Stimulated activated CD8-positive, alpha-beta memory T cell treated with anti-CD3 and anti-CD28 coated beads, Interleukin-12 subunit alpha, Interleukin-12 subunit beta, amount 100 ng/mL, for 4 hours (primary cell): ENCODE results near the gene GLG1.
"Not testable (repeated sequence)": the region's sequence is repeated elsewhere in the genome, so short reads cannot be mapped to it uniquely, and the experiment has no call there.

ENCODE experiments used
- DNase-seq: peaks from one replicate; pipeline ENCODE4 v3.0.0-alpha.2; 2020; ENCODE audit warnings: low read depth

The GLG1 gene

DNA sequence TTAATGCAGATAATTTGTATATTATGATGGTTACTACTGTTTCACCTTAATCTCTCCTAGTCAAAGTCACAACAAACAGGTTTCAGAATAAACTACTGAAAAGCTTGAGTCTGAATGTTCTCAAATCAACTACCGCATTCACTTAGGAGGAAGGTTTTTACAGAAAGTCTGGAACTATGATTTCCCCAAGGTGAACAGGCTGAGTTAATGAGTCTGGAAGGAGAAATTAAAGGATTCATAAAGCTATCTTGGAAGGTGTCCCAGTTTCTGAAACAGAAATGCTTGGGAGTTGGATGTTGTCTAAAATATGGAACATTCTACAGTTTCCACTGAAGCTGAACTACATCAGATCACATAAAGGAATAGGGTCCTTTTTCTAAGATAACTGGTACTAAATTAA, 69.2 kb downstream of the GLG1 start:
- DNase-seq = not testable (repeated sequence)

DNA sequence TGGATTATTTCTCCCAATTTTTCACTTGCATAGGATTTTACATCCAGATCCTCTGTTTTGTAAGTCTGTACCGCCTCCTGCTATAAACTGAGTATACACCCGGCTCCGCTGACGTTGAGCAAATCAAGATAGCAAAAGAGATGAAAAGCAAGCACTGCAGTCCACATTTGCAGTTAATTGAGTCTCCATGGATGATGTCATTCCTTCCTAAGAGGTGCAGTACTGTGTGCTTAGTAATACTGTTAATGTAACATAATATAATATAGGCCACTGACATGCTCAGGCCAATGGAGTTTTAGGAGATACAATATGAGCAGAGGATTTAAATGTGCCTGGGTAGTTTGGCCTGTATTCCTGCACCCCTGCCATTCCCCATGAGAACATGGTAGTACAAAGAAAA, 72.3 kb downstream of the GLG1 start:
- not testable (repeated sequence) for DNase-seq

DNA sequence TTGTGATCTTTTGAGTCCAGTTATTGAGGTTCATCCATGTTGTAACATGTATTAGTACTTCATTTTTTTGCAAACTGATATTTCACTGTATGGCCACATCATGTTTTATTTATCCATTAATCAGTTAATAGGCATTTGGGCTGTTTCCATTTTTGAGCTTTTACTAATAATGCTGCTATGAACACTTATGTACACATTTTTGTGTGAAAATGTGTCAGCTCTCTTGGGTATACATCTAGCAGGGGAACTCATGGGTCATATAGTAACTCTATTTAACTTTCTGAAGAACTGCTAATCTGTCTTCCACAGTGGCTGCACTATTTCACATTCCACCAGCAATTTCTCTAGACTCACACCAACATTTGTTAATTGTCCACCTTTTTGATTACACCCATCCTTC, 82.0 kb downstream of the GLG1 start:
- DNase-seq = no peak

DNA sequence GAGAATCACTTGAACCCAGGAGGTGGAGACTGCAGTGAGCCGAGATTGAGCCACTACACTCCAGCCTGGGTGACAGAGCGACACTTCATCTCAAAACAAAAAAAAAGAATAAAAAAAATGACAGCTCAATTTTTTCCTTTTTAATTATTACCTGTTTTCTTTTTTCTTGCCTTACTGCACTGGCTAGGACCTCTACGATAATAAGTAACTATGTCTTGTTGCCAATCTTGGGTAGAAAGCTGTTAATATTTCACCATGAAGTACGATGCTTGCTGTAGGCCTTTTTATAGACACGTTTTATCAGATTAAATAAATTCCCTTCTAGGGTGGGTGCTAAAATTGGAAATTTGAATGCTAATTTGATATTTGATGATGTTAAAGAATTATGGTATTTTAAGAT, 82.8 kb downstream of the GLG1 start:
- no peak for DNase-seq

DNA sequence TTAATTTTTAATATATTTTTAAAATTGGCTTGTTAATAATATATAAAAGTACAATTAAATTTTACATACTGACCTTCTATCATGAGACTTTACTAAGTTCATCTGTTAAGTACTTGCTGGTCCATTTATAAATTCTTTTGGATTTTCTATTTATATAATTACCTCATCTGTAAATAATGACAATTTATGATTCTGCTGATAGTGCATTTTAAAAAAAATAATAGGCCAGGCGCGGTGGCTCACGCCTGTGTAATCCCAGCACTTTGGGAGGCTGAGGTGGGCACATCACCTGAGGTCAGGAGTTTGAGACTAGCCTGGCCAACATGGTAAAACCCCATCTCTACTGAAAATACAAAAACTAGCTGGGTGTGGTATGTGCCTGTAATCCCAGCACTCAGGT, 83.2 kb downstream of the GLG1 start:
- DNase-seq = not testable (repeated sequence)

DNA sequence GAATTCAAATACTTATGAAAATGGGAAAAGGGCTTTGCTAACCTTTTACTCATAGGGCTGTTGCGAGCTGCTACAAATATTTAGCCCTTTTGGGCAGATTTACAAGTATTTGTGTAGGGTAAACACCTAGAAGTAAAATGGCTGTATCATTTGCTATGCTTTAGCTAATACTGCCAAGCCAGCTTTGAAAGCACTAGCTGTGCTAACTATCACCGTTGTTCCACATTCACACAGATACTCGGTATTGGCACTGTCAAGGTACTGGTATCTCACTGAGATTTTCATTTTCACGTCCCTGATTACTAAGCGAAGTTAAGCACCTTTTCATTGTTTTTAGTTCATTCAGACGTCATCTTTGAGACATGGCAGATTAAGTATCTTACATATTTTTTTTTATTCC, 84.8 kb downstream of the GLG1 start:
- DNase-seq = no peak

DNA sequence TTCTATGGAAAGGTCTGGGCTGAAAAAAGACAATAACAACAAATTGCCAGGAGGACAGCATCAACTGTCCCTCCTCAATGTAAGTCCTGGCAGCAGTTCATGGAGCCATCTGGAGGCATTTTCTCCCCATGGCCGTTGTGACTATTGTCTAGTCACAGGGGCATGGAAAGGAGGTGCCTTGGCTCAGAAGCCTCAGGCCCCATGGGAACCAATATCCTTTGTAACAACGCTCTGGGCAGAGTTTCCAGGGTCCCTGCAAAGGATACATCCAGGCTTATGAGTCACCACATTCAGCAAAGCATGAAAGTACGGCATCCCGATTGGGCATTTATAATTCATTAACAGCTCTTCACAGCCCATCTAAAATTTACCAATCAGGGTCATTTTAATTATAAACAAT, 85.2 kb downstream of the GLG1 start:
- no peak for DNase-seq

DNA sequence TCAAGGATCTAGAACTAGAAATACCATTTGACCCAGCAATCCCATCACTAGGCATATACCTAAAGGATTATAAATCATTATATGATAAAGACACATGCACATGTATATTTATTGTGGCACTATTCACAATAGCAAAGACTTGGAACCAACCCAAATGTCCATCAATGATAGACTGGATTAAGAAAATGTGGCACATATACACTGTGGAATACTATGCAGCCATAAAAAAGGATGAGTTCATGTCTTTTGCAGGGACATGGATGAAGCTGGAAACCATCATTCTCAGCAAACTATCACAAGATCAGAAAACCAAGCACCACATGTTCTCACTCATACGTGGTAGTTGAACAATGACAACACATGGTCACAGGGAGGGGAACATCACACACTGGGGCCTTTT, 88.0 kb downstream of the GLG1 start:
- not testable (repeated sequence) for DNase-seq

DNA sequence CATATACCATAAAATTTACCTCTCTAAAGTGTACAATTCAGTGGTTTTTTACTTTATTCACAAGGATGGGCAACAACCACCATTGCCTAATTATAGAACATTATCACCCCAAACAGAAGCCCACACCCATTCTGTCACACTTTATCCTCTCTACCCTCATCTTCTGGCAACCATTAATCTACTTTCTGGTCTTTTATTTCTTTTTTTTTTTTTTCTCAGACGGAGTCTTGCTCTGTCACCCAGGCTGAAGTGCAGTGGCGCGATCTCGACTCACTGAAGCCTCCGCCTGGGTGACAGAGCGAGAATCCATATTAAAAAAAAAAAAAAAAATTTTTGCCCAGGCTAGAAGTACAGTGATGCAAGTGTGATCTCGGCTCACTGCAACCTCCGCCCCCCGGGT, 95.0 kb downstream of the GLG1 start:
- DNase-seq = no peak

DNA sequence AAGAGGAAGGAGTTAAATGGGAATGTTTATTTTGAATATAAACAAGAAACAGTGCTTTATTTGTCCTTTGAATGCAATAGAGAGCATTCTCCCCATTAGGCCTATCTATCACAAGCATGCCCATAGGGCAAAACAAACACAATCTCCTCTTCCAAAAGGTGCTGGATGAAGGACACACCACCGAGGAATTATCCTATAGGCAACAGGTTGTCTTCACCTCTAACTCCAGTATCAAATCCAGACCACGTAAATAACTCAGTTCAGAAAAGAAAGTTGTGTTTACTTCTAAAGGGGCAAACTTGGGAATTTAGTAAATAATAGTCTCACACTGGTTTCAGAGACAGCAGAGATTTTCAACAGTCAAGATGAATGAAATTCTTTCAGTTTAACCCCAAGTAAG, 101.9 kb downstream of the GLG1 start:
- no peak for DNase-seq

DNA sequence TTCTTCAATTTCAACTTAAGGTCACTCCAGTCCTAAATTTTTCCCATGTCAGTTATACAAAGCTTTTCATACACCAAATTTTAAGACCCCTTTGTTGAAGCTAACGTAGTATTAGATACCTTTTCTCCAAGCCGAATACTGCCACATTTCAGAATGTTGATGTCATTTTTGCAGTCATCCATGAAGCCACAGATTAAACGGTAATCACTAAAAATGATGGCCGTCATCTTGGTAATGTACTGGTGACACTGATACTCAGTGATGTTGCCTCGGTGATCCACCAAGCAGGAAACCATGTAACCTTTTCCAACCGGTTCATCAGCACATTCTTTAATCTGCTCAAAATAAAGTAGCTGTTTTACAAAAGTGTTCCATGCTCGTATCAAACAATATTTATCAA, 103.5 kb downstream of the GLG1 start:
- no peak for DNase-seq

DNA sequence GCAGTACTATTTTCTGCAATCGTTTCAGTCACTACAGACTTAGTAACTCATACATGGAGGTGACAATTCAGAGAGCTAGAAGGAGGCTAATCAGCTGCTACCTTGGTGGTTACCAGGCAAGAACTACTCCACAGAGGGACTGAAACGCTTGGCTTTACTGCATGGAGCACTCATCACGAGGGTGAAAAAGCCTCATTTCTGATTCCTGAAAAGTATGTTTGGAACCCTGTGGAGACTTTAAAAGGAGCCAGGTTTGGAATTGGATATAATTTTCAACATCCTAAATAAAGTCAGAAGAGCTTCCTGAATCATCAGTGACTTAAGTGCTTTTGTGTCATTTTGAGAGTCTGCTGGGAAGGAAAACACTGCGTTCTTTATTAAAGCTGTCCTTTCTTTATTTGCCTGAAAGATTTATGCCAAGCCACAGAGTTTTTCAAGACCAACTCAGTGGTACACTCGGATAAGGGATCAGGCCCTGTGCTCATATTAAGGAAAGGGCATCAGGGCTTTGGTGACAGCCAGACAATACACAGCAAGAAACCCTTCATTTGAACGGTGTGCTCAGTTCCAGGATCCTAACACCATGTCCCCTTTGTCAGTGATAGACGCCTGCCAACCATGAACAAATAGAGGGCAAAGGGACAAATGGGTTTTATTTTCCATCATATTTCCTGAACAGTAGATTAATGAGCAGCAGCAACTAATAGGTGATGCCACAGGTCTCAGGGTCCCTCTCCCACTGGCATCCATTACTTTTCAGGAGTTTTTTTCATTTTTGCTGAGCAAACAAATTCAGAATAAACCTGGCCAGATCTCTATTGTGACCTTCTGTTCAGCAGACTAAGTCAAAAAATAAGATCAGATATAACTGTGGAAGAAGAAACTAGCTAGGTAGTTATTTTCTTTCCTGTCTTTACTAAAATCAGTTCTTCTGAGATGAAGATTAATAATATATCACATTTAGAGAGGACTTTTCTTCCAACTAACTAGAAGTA, 105.1 kb downstream of the GLG1 start:
- DNase-seq = no peak

DNA sequence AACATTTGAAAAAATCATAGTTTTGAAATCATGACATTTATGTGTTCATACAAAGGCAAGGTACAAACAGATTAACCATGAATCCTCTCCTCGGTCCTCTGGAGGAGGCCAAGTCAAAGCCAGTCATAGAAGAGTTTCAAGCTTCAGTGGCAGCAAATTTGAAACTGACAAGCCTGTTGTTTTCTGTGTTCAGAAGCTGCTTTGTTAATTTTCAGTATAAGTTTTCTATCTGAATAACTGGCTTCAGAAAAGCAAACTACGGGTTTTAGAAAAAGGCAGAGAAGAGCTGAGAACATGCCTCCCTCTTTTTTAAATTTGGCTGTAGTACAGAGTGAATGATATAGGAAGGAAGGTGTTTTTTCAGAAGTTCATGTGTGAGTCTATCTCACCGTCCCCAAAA, 106.0 kb downstream of the GLG1 start:
- no peak for DNase-seq

DNA sequence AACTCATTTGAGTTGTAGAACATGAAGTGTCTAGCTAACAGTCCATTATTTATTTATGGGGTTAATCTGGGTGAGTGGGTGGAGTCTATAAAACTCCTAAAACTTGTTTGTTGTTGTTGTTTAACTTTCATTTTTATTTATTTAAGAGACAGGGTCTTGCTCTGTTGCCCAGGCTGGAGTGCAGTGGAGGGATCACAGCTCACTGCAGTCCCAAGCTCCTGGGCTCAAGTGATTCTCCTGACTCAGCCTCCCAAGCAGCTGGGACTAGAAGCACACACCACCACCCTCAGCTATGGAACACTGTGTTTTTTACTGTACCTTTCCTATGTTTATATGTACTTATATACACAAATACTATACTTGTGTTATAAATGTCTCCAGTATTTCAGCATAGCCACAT, 107.8 kb downstream of the GLG1 start:
- DNase-seq = no peak

DNA sequence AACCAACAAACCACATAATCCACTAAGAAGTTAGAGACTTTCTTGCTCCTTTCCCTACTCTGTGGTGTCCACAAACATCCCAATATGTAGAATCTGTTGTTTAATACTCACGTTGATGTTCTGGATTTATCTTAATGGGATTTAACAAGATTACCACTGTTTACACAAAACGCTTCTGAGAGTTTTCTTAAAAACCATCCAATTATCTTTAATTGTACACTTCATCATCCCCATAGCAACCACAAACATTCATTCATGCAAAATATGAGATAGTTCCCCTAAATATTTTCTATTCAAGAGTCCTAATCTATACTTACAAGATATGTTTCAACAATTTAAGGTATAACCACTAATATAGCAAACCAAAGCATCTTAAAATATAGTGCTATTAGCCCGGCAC, 109.2 kb downstream of the GLG1 start:
- no peak for DNase-seq

DNA sequence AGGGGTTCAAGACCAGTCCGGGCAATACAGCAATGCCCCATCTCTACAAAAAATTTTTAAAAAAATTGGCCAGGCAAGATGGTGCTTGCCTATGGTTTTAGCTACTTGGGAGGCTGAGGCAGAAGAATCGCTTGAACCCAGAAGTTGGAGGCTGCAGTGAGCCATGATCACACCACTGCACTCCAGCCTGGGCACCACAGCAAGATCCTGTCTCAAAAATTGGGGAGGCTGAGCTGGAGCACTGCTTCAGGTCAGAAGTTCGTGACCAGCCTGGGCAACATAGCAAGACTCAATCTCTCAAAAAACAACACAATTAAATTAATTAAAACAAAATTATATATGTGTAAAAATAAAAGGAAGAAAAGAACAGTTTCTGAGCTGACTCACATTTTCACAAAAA, 110.9 kb downstream of the GLG1 start:
- DNase-seq = no peak

DNA sequence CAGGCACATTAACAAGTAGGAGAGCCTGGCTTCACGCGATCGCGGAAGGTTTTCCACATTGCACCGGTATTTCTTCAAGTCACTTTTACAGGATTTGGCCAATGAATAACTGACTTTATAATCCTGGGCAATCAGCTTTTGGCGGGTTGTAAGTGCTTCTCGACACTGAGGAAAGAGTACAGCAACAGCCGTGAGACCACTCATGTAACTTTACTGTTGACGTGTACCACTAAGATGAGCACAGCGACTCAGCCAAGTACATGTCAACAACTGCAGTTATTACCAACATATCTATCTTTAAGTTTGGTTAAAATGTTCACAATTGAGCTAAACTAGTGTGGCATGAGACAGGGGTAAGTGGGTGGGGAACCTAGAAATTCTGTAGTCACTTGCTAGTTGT, 113.9 kb downstream of the GLG1 start:
- DNase-seq = no peak

DNA sequence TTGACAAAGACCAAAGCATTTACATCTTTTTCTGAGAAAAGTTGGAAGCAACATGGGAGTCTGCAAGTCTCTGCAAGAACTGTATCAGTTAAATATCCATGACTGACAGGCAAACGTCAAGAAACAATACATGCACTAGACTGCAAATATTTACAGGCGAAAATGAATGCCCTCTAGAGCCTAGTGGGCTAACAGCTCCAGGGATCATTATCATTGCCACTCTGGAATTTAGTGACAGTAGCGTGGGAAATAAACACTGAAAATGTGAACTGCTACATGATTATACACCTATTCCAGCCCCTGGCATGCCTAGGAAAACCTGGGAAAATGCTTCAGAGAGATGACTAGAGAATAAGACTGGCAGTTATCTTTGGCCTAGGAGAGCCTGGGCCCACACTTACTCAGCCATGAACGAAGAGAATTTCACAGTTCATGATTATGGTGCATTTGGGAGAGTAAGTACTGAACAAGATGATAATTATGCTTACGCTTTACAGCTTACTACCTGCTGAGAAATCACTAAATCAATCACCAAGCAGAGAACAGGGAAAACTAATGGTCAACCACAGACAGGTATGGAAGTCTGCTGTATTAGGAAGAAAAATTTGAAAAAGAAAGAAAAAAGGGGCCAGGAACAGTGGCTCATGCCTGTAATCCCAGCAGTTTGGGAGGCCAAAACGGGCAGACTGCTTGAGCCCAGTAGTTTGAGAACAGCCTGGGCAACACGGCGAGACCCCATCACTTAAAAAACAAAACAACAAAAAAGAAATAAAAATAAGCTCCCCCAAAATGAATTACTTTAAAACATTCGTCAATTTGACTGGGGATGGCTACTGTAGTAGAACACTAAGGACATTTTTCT, 119.0 kb downstream of the GLG1 start:
- no peak for DNase-seq

DNA sequence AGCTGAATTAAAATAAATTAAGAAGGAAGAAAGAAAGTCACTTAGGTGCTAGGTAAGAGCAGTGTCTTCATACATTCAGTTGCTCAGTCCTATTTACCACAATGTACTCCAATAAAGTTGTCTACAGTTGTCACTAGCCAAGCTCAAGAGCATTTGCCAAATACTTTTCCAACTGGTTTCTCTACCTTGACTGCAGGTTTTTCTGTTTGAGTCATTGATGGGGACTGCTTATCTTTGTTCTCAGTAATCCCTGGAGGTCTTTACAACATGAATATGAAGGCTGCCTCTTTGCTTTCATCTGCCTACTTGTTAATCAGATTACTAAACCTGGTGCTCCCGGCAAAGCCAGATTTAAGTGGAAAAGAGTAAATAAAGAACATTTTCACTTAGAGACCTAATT, 121.0 kb downstream of the GLG1 start:
- DNase-seq = no peak

DNA sequence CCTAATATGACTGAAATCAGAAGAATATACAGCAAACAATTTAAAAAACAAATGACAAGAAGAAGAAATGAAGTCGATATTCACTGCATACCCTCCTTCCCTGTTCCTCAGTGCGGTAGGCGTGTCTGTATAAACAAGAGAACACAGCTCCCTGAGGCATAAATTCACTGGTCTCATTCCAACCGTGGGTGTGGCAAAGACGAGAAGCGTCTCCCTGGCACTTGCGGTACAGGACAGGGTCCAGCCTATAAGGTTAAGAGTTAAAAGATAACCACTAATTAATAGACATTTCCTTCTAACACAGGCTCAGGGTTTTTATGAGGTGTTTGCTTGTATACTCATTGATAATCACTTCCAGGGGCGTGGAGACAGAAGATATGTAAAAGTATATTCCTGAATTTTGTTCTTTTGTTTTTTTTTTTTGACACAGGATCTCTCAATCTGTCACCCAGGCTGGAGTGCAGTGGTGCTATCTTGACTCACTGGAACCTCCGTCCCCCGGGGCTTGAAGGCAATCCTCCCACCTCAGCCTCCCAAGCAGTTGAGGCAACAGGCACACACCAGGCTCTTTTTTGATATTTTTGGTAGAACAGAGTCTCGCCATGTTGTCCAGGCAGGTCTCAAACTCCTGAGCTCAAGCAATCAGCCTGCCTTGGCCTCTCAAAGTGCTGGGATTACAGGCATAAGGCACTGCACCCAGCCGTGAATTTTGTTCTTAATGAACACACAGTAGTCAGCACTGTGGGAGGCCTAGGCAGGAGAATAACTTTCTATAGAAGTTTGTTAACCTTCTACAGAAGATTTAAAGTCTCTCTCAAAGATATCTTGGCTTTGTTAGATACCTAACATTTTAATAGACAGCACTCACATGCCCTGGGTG, 126.5 kb downstream of the GLG1 start:
- DNase-seq = no peak

DNA sequence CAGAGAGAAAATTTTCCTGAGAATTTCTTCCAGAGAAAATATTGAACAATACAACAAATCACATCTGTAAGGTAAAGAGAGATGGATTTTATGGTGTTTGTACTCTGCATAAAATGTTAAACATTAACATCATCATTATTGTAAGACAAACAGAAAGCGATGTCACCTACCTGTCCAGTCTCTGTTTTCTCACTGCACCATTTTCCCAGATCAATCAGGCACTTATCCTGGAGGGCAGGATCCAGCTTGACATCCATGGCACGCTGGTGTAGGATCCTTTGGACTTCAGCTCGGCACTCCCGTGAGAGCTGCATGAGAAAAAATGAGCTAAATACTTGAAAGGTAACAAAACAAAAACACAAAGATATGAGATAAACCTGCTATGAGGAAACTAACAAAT, 129.7 kb downstream of the GLG1 start:
- no peak for DNase-seq

DNA sequence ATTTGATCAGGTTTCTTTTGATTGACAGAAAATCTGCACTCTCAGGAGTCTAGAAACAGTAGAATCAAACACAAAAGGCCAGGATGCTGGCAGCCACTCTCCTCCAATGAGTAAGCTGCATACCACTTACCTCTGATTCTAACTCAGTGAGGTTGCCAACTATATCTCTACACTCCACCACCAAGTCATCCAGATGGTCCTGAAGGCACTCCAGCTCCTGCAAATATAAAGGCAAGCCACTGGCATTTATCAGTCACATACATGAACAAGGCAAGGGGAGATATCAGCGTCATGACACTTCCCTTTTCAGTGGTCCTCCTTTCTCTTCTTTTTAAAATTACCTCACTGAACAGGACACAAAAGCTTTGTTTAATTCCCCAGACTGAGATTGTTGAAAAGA, 132.5 kb downstream of the GLG1 start:
- DNase-seq = no peak
